GM19238 (cell line): ENCODE results near the gene KCNJ10.
A peak's percentile ranks its signal among the peaks of the same experiment; 100 is the strongest.

ENCODE experiments used
- DNase-seq: peaks from one replicate; pipeline ENCODE4 v3.0.0; 2011; ENCODE audit warnings: low spot score; ENCODE audit not compliant: insufficient read length

Gene KCNJ10

GRCh38 chr1:160025314-160025713 lies 44.6 kb downstream of the KCNJ10 start:
- no peak for DNase-seq

- DNase-seq, result no peak
Observed at GRCh38 chr1:160024195-160024905, 45.6 kb downstream of the KCNJ10 start.

DNA sequence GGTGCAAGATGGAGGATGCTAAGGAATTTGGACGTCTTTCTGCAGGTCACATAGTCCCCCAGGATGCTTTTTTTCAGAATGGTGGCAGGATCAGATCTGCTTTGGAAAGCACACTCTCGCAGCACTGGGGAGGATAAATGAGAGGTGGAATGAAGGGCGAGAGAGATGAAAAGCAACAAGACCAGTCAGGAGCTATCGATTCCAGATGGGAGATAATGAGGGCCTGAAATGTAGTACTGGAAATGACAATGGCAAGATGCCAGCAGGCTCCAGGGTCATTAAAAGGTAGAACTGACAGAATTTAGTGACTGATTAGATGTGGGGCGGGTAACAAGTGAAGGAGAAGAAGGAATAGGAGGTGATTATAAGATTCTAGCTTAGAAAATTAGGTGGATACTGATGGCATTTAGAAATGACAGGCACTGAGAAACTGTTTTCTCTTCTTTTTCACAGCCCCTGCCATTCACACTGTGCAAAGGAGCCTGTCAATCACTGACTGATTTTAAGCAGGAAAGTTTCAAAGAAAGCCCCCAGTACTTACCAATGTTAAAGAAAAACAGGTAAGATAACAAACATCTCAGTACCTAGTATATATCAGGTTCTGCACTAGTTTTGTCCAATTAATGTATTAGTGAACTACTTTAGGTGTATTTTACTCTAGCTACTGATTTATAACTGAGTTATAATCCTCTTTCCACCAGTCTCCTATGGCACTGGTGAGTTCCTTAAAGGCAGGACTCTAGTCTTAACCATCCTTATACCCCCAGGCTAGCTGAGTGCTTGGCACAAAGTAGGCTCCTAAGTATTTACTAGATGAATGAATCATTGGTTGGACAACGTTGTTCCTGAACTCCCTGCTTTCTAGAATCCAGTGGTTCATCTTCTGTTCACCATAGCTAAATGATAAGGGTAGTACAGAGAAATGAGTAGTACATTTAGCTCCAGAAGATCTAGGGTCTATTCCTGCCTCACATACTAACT lies 47.3 kb downstream of the KCNJ10 start:
- no peak for DNase-seq

DNA sequence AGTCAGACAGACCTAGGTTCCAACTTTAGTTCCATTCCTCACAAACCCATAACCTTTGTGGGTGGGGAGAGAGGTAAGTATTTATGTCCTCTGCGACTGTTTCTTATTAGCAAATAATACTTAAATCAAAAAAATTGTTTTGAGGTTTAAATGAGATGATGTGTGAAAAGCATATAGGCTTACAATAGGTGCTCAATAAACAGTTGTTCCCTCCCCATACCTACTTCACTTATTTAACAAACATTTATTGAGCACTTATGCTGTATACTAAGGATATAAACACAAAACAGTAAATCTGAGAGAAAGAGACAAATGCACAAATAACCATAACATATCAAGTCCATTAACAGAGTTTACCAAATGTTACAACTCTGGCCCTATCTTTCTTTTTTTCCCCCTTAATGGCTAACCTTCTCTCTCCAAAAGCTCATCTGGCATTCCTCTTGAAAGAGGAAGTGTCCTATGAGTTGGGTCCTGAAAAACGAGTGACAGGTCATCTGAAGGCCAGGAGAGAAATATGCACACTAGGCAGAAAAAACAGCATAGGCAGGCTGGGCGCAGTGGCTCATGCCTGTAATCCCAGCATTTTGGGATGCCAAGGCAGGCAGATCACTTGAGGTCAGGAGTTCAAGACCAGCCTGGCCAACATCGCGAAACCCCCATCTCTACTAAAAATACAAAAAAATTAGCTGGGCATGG lies 48.4 kb downstream of the KCNJ10 start:
- DNase-seq, result no peak

DNA sequence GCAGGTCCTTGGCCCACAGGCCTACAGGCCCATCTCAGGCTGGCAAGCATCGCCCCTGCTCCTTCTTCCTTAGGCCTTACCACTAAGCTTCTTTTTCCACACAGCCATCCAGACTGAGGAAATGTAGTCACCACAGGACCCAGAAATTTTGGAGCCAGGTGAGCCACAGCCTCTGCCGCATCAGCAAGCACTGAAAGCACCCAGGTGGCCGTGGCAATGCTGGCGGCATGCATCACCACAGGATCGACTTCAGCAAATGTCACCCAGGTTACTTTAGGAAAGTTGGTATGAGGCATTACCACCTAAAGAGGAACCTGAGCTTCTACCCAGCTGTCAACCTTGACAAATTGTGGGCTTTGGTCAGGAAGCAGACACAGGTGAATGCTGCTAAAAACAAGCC lies 49.8 kb downstream of the KCNJ10 start:
- no peak for DNase-seq

- no peak for DNase-seq
Observed at GRCh38 chr1:160018900-160019299, 51.1 kb downstream of the KCNJ10 start.

DNA sequence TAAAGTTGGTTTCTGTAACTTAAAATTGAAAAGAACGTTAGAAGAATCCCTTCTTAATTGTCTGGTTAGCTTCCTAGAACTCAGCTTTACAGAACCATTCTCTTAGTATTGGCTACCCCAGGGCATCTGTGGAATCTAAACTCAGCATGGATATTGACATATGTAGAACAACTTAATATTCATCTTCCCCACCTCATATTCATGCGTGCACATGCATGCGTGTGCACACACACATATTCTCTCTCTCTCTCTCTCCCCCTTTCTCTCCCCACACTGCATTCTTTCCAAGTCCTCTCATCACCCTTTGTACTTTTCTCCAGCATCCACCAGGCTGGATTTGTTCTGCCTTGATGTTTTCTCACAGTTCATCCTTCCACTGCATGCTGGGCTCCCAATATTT lies 51.6 kb downstream of the KCNJ10 start:
- DNase-seq, result no peak

GRCh38 chr1:160017592-160017991 lies 52.4 kb downstream of the KCNJ10 start:
- DNase-seq, result no peak

- DNase-seq, result no peak
Observed at GRCh38 chr1:160011781-160012180, 58.2 kb downstream of the KCNJ10 start.

GRCh38 chr1:160009801-160010200 lies 60.2 kb downstream of the KCNJ10 start:
- no peak for DNase-seq

DNA sequence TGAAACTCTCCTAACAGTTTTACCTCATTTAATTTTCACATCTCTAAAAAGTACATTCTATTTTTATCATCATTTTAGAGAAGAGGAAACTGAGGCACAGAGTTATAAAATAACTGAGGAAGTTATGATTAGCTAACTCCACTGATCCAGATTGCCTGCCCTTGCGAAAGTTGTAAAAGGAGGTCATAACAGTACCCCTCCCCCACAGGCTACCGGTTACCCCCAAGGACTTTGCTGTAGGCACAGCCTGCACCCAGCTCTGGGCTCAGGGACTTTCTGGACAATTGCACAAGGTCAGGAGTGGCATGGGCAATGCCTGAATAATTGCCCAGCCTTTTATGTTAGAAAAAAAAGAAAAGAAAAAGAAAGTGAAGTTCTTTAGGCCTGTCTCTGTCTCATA lies 60.9 kb downstream of the KCNJ10 start:
- no peak for DNase-seq

DNA sequence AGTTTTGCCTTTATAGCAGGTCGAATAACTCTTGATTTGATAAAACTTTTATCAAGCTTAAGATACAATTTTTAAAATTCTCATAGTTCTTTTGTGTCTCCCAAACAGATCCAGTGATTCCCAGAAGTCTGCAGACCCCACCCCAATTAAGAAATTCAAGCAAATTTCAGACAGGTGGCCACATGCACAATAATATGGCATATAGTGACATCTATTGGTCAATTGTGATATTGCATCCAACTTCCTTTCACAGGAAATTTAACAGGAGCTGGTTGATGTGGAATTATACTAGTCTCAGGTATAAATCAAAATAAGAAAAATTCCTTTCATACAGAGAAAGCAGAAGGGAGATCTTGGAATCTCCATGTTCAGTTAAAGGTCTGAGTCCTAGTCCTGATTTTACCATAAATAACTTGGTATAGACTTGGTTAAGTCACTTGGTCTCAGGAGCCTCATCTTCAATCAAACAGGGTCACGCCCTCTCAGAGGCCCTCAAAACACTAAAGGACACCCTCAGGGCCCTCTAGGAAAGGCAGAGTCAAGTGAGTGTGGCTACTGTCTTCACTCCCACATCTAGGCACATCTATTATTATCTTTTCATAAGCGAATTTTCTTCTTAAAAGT lies 62.3 kb downstream of the KCNJ10 start:
- DNase-seq, result no peak

GRCh38 chr1:160006312-160006940 lies 63.5 kb downstream of the KCNJ10 start:
- DNase-seq, result peak; percentile 53

GRCh38 chr1:160005070-160005469 lies 64.9 kb downstream of the KCNJ10 start:
- DNase-seq, result no peak

DNA sequence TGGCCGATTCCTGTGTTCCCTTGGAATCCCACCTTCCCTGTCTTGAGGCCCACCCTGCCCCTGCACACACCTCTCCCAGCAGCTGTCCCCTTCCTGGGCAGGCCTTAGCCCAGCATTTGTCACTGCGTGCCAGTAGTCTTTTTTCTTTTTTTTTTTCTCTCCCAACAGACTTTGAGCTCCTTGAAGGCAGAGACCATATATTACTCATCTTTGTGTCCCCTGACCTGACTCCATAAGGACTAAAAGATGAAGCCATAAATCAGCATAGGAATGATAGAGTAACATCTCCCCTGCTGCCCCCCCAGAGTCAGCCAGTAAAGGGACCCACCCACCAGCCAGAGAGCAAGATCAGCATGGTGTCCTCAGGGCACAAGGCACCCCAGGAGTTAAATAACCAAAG lies 65.5 kb downstream of the KCNJ10 start:
- DNase-seq, result no peak

DNA sequence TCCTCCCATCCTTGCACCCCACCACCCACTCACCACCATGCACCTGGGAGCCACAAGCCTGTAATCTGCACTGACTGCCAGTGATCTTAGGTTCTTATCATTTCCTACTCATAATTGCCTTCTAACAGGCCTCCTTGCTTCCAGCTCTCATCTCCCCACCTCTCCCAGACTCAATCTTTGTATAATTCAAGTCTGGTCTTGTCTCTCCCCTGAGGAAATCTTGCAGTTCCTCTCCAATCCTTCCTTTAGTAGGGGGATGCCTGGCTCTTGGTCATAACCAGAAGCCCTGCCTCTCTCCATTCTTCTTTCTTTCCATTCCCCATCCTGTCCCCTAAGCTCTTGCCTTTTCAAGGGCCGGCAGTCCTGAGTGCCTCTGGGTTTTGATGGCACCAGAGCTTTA lies 66.0 kb downstream of the KCNJ10 start:
- DNase-seq, result no peak

GRCh38 chr1:160001440-160001839 lies 68.5 kb downstream of the KCNJ10 start:
- DNase-seq, result no peak

GRCh38 chr1:159999204-159999603 lies 70.8 kb downstream of the KCNJ10 start:
- no peak for DNase-seq

DNA sequence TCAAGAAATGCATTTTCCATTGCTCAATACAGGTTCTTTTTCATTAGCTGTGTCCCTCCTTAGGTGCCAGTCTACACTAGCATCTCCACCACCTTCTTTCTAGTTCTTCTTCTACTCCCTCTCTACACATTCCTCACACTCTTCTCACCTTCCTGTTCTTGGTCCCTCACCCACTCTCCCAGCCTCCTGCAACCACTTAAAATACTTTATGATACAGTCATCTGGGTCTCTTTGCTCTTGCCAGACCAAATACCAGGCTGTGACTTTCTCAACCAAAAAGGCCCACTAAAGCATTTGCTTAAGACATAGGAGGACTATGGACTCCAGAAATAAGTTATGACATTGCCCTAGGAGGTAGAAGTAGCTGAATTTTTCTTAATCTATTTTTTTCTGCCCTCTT lies 73.3 kb downstream of the KCNJ10 start:
- no peak for DNase-seq

DNA sequence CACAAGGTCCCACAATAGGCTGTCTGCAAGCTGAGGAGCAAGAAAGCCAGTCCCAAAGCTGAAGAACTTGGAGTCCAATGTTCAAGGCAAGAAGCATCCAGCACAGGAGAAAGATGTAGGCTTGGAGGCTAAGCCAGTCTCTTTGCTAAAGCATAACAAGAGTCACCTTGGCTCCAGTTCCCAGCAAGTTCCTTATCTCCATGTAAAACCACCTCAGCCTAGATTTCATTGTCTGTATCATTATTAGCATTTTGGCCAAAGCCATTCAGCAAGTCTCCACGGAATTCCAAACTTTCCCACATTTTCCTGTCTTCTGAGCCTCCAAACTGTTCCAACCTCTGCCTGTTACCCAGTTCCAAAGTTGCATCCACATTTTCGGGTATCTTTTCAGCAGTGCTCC lies 75.1 kb downstream of the KCNJ10 start:
- DNase-seq, result no peak

DNA sequence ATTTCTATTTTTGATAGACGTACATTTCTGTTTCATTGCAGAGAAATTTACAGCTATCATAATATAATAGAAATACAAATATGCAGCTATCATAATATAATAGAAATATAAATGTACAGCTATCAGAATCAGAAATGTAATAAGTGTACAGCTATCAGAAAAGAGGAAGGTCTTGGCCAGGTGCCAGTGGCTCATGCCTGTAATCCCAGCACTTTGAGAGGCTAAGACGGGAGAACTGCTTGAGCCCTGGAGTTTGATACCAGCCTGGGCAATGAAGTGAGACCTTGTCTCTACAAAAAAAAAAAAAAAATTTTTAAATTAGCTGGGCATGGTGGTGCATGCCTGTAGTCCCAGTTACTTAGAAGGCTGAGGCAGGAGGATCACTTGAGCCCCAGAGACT lies 76.0 kb downstream of the KCNJ10 start:
- DNase-seq, result no peak
